Vagina (tissue), 2 donors: ENCODE measurements around the gene TRPM5. TPM values are rescaled to one million over a fixed set of nuclear protein-coding genes. Genes with fewer than 3 reads are reported as not detected.

Experiments used
- DNase-seq, 2 donors: peaks; one replicate each; pipeline ENCODE4 v3.0.0-alpha.2; 2017; ENCODE audit errors: extremely low spot score in 2 of 2
- H3K27ac ChIP-seq: fragments of 200-600 bp; sonication (generic); one replicate; pipeline ENCODE4 v1.5.1; 2019
- H3K27me3 ChIP-seq: fragments of 200-600 bp; sonication (generic); one replicate; pipeline ENCODE4 v1.5.1; 2019
- H3K36me3 ChIP-seq, 2 donors: fragments of 200-600 bp; sonication (generic); one replicate each; pipeline ENCODE4 v1.5.1; 2017 to 2019
- H3K4me1 ChIP-seq: fragments of 200-600 bp; sonication (generic); one replicate; pipeline ENCODE4 v1.5.1; 2019
- H3K4me3 ChIP-seq, 2 donors: fragments of 200-600 bp; sonication (generic); 1 replicate in 1 of 2; 2 replicates in 1 of 2; pipeline ENCODE4 v1.5.1; 2016 to 2019
- H3K9me3 ChIP-seq: fragments of 200-600 bp; sonication (generic); one replicate; pipeline ENCODE4 v1.5.1; 2019
- CTCF ChIP-seq, 3 experiments: fragments of 450-650 bp in 2 of 3; fragments of 200-600 bp in 1 of 3; sonication (generic) in 1 of 3; IDR thresholded peaks; one replicate each; pipeline ENCODE4 v1.5.1; 2017 to 2019; ENCODE audit warnings: antibody characterized with exemption in 3 of 3, mild to moderate bottlenecking in 2 of 3, moderate library complexity in 2 of 3
- POLR2A ChIP-seq, 2 donors: fragments of 450-650 bp; IDR thresholded peaks; one replicate each; pipeline ENCODE4 v1.6.1; 2017; ENCODE audit warnings: antibody characterized with exemption in 2 of 2, mild to moderate bottlenecking in 2 of 2, moderate library complexity in 2 of 2
- POLR2AphosphoS5 ChIP-seq, 2 donors: sonication (generic); formaldehyde crosslinking; IDR thresholded peaks; one replicate each; pipeline ENCODE4 v1.9.0; 2017; ENCODE audit warnings: antibody characterized with exemption in 2 of 2, mild to moderate bottlenecking in 2 of 2, low read depth in 1 of 2; ENCODE audit not compliant: insufficient read depth in 1 of 2
- intact Hi-C: fragments of 100-400 bp; cut with DNase I; formaldehyde crosslinking; loops from one replicate; pipeline ENCODE4 v1.15.1; 2023
- total RNA-seq: library from RNA; depleted of rRNA; stranded (reverse); fragments of >200 nt; gene quantifications from one replicate; pipeline ENCODE4 v1.2.3, GENCODE V29; 2016

The TRPM5 gene
- total RNA-seq, 1 donor from 2014 or later: not detected

GRCh38 chr11:2462986-2463765, 18.9 kb upstream of the TRPM5 start:
- H3K4me3 ChIP-seq: no peak overlapping the region
- TF ChIP-seq POLR2A (IDR thresholded peaks at IDR 0.05) (no peak), CTCF (IDR thresholded peaks at IDR 0.05) (no peak), POLR2AphosphoS5 (IDR thresholded peaks at IDR 0.05; ENCODE audit: insufficient read depth in 1 of 2, low read depth in 1 of 2) (no peak)
- no peaks in the 10 kb centered on the region for H3K9me3 ChIP-seq
- intact Hi-C loops: no loop called here
- H3K27me3 ChIP-seq: no peaks in the 10 kb centered on the region
- DNase-seq: peak in 1 of 2 donors; percentile 95
- H3K4me1 ChIP-seq: peaks cover 7% of the 10 kb centered on the region
- no peaks in the 10 kb centered on the region for H3K36me3 ChIP-seq
- H3K27ac ChIP-seq: no peak overlapping the region

- no peak for DNase-seq
- H3K27me3 ChIP-seq: no peaks in the 10 kb centered on the region
- intact Hi-C loops: no loop called here
- TF ChIP-seq CTCF (IDR thresholded peaks at IDR 0.05) (no peak), POLR2AphosphoS5 (IDR thresholded peaks at IDR 0.05; ENCODE audit: insufficient read depth in 1 of 2, low read depth in 1 of 2) (no peak), POLR2A (IDR thresholded peaks at IDR 0.05) (no peak)
- H3K27ac ChIP-seq: no peak overlapping the region
- no peaks in the 10 kb centered on the region for H3K9me3 ChIP-seq
- no peak overlapping the region for H3K4me3 ChIP-seq
- H3K36me3 ChIP-seq: no peaks in the 10 kb centered on the region
- peaks cover 7% of the 10 kb centered on the region for H3K4me1 ChIP-seq
These were observed 18.2 kb upstream of the TRPM5 start for GRCh38 chr11:2462543-2462985.

GRCh38 chr11:2461956-2462542, 17.7 kb upstream of the TRPM5 start:
- peaks cover 7% of the 10 kb centered on the region for H3K4me1 ChIP-seq
- intact Hi-C loops: no loop called here
- no peak for TF ChIP-seq CTCF (IDR thresholded peaks at IDR 0.05)
- no peak for TF ChIP-seq POLR2A (IDR thresholded peaks at IDR 0.05)
- no peak for TF ChIP-seq POLR2AphosphoS5 (IDR thresholded peaks at IDR 0.05; ENCODE audit: insufficient read depth in 1 of 2, low read depth in 1 of 2)
- no peak overlapping the region for H3K27ac ChIP-seq
- no peaks in the 10 kb centered on the region for H3K9me3 ChIP-seq
- H3K36me3 ChIP-seq: no peaks in the 10 kb centered on the region
- H3K27me3 ChIP-seq: no peaks in the 10 kb centered on the region
- DNase-seq: no peak
- H3K4me3 ChIP-seq: no peak overlapping the region

GRCh38 chr11:2461253-2461955, 17.1 kb upstream of the TRPM5 start:
- no peak overlapping the region for H3K27ac ChIP-seq
- no peak for DNase-seq

More at GRCh38 chr11:2461253-2461955, 17.1 kb upstream of the TRPM5 start:
- TF ChIP-seq CTCF (IDR thresholded peaks at IDR 0.05) (no peak), POLR2AphosphoS5 (IDR thresholded peaks at IDR 0.05; ENCODE audit: insufficient read depth in 1 of 2, low read depth in 1 of 2) (no peak), POLR2A (IDR thresholded peaks at IDR 0.05) (no peak)
- Histone ChIP-seq H3K4me3 (no peak overlapping the region), H3K27me3 (no peaks in the 10 kb centered on the region), H3K36me3 (no peaks in the 10 kb centered on the region), H3K4me1 (peaks cover 7% of the 10 kb centered on the region), H3K9me3 (no peaks in the 10 kb centered on the region)
- intact Hi-C loops: no loop called here
